HG02981 (cell line): Measurements from ENCODE around the gene CHRNA3.

Experiments
- ATAC-seq: cut with Tn5 transposase; IDR thresholded peaks from one replicate; pipeline ENCODE4 v1.9.1; 2021; ENCODE audit warnings: mild to moderate bottlenecking, moderate library complexity; ENCODE audit not compliant: unreplicated experiment

The CHRNA3 gene

DNA sequence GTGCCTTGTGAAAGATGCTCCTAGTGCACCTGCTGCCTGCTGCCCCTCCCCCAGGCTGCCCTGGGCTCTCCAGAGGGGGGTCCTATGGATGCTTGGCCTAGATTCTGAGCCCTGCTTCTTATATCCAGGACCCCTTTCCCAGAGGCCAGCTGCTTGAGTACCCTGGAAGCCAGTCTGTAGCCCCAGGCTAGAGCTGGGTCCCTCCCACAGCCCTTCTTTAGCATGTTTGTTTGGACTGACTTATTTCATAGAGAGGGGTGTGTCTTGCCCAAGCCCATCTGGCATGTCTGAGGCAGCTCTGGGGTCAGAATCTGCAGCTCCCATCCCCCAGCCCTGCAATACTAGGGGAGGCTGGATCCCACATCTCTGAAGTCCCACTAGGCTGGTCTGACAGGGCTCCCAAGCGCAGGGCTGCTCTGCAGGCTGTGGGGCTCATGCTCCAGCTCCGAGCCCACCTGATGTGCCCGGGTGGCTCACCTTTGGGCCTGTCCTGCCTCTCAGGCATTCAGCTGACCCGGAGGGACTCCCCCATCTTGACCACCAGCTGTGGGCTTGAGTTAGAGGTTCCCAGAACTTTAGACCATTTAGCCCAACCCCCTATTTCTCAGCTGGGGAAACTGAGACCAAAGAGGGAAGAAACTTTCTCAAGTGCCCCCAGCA is 17.1 kb upstream of the CHRNA3 start:
- ATAC-seq: no peak

DNA sequence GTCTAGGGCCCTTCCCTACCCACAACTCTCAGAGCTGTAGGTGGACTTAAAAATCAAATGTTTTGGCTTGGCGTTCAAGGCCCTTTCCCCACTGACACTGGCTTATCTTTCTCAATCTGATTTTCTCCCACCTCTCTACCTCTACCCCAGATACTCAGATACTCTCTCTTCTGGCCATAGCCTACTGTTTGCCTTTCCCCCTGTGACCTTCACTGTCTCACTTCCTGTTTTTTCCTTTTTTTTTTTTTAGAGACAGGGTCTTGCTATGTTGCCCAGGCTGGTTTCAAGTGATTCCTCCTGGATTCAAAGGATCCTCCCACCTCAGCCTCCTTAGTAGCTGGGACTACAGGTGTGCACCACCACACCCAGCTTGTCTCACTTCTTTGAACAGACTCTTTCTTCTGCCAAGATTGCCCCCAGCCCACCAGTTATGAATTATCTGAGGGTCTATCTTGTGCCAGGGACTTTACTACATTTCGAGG is 15.6 kb upstream of the CHRNA3 start:
- ATAC-seq: no peak

DNA sequence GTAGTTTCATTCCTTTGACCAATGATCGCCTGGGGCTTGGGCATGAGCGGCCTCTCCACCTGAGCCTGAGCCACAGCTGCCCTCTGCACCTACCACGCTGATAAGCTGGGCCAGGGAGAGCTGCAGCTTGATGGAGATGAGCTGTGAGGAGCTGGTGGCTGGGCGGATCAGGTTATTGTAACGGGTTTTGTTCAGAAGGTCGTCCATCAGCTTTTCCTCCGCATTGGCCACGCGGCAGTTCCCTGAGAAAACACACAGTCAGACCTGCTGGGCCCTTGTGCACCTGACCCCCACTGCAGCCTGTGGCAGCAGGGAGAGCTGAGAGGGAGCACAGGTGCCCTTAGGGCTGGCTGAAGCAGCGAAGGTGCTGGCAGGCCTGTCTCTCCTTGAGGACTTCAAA is 14.6 kb upstream of the CHRNA3 start:
- ATAC-seq: no peak

DNA sequence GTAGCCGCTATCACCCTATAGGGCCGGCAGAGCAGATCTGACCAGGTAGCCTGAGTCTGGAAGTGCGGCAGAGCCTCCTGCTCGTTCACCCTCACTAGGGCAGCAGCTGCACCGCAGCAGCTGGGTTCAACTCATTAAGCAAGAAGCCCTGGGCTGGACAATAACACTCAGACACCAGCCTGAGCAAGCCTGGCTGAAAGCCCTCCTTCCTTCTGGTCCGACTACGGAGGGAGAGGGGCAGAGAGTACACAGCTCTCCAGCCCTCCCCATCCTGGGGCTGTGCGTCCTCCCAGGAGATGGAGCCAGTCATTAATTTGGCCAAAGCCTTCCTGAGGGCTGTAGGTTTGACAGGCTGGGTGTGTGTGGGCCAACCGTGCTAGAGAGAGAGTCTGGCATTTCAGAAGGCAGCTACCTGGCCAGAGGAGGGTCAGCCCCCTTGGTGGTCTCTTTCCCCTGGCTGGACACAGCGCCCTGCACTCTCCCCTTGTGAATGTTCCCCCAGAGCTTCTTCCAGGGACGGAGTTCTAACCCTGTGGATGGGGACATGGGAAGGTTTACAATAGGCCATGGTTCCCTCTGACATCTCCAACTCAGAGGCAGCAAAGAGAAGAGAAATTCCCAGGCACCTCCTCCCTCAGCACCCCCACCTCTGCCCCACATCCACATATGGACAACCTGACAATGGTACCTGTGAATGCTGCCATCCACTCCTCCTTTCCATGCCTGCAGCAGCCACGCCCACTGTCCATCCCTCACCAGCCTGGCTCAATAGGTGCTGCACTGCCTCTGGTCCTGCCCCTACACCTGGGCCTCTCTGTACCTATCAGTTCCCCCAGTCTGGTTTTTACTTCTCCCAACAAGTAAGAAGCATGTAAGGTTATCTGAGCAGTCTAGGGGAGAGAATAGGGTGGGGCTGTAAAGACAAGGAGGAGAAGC is 13.7 kb upstream of the CHRNA3 start:
- ATAC-seq: no peak

DNA sequence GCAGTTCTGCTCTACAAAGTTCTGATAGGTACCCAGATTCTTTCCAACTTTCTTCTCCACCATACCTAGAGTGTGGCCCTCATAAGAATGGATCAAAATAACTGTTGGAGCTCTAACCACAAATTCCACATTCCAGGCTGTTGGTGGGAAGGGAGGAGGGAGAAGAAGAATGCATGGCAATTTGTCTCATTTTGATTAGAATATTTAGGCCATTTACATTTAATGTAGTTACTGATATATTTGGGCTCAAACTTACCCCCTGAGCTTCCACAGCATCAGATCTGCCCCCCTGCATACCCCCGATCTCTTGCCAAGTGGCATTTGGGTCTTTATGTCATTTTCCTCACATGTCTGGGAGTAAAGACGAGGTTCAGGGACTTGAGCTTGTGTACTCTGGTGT is 12.6 kb upstream of the CHRNA3 start:
- no peak for ATAC-seq

DNA sequence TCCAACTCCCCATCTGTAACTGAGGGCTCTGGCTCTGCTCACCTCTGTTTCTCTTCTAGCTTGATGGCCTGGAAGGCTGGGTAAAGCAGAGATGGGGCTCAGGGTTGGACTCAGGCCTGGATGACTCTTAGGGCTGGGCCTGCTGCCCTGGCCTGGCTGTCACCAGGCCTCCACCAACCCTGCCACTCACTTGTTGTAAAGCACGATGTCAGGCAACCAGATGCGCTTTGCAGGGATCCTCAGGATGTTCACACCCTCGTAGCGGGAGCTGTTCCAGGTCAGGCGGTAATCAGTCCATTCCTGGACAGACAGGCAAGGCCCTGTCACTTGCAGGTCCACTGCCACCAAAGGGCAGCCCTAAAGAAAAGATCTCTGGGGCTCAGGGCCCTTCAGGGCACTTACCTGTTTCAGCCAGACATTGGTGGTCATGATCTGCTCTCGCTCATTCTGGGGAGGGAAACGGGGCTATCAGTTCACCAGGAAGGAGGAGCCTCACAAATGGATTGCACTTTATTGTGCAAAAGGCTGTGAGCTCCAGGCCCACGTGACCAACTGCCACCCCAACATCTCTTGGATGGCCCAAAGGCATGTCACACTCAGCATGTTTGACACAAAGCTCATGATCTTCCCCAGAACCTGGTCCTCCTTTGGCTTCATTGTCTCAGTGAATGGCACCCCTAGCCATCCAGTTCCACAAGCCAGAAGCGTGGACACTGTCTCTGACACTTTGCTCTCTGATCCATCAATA is 10.3 kb upstream of the CHRNA3 start:
- no peak for ATAC-seq

DNA sequence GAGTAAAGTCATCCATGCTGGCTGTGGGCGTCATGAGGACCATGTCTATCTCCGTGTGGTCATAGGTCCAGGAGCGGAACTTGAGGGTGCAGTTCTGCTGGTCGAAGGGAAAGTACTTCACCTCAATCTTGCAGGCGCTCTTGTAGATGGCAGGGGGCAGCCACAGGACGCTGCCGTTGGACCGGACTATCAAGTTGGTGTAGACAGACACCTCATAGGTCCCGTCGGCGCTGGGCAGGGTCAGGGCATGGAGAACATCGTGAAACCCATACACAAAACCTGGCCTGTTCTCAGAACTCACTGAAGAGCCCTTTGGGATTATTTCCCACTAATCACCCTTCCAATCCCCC is 8.9 kb upstream of the CHRNA3 start:
- no peak for ATAC-seq

DNA sequence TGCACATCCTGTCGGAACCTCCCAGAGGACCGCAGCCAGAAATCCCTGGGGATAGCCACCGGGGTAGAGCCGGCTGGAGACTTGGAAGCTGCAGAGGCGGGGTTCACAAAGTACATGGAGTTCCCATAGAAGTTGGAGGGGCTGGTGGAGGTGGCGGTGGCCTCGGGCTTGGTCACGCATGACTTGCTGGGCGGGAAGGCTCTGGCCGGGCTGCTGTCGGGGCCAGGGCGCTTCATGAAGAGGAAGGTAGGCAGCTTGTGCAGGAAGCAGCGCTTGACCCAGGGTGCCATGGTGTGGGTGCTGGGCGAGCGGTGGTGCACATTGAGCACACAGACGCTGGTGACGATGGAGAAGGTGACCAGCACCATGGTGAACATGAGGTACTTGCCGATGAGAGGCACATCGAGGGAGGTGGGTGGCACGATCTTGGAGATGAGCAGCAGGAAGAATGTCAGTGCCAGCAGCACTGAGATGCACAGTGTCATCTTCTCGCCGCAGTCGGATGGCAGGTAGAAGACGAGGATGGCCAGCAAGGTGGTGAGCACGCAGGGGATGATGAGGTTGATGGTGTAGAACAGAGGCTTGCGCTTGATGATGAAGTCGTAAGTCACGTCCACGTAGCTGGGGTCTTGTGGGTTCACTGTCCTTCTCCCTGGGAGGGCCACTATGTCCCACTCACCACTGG is 8.4 kb upstream of the CHRNA3 start:
- no peak for ATAC-seq

DNA sequence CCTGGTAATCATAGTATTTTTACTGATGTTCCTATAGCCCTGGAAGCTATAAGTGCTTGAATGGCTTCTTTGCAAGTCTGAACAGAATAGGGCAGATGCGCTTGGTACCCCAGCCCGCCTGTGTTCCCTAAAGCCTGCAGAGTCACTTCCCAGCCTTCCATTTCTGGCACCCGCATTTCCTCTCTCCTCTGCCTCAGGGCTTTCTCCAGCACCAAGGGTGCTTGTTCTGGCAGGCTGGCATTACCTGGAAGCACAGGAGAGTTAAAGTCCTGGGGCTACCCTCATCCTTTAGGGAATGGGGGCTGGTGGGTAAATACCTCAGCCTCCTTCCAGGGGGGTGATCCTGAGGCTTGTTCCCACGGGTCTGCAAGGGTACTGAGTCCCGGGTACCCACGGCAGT is 7.4 kb upstream of the CHRNA3 start:
- ATAC-seq: no peak

DNA sequence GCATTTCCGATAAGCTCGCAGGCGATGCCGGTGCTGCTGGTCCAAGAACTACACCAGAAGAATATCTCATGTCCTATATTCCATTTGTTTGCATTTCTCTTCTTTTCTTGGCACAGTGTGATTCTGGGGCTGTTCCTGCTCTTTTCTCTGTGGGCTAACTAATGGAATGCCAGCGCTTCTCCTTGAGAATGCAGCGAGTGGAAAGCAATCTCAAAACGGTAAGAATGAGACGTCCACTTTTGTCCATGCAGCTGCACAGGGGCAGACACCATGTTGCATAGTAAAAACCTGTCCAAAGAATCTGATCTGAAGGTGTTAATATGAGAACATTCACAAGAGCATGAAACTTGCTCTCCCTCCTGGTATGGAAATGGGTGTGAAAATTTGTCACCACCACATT is 6.6 kb upstream of the CHRNA3 start:
- no peak for ATAC-seq

DNA sequence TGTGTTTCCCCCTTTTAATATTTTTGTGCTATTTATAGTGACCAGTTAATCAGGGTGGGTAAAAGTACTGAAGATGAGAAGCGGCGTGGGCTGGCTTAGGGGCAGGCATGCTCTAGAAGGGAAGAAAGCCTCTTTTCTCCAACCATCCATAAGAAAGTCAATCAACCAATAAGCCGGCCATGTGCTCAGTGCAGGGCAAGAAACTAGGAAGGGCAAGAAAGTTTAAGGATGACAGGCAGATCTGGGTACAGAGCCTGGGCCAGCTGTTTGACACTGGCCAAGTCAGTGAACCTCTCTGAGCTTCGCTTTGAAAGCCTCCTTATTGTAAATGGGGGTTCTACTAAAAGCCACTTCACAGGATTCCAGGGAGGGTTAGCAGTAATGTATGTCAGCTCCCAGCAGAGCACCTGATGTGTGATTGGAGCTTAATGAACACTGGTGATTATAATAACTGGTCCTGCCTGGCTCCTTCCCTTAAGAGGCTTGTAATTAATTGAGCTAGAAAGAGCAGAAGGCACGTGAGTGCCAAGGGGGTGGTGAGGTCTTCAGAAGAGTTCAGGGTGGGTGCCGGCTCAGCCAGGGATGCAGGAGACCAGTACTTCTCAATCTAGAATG is 5.7 kb upstream of the CHRNA3 start:
- ATAC-seq: no peak

DNA sequence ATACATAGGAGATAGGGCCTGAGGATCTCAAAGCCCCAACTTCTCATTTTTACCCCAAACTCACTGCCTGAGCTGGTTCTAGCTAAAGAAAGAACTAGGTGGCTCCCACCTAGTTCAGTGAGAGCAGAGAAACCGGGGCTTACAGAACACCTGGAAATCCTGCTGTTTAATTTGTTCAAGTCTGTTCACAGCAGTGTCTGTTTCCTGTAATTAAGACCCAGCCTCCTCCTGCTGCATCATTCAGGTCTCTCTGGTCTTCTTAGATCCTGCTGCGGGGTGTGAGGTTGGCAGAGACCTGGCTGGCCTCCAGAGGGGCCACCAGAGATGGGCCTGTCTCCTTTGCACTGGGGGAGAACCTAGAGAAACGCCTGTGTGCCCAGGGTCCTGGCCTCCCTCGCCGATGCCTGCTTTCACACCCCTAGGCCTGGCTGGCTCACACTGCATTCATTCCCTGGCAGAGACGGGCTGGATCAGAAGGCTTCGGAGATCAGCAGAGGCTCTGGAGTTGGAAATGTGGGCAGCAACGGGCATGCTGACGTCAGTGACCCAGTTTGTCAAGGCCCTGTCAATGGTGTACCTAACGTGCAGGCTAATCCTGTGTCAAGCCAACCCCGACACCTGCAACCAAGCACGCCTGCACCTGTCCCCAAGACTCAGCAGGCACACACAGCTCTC is 4.9 kb upstream of the CHRNA3 start:
- no peak for ATAC-seq

DNA sequence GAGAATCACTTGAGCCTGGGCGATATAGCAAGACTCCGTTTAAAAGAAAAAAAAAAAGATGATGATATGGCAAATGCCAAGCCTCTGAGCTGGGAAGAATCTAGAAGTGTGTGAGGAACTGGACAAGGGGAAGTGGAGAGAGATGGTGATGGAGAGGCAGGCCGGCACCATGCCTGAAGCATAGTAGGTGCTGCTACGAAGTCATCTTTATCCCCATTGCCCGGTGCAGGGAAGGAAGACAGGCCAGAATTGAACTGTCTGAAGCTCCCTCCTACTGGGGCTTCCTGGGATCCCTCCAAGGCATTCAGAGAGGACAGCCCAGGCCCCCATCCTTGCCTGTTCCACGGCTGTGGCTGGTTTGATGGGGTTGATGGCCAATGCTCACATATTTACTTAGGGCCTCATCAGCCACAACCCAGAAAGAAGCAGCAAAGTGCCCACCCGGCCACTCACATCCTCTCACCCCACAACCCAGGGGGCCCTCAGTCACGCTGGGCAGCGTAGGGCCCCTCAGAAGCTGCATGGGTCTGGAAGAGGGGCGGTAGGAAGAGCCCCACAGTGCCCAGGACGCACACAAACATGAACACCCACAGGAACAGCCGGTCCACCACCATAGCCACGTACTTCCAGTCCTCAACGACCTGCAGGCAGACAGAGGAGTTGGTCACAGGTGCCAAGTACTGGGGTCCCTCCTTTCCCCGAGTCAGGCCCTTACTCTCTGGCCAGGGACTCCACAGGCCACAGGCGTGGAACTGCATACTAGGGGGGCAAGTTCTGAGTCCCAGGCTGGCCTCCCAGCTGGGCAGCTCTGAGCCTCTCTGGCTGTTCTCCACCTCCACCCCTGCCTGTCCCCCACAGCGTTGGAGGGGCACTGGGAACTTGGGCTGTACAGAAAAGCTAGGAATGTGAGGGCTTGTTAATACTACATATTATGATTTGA is 4.1 kb upstream of the CHRNA3 start:
- ATAC-seq: no peak

DNA sequence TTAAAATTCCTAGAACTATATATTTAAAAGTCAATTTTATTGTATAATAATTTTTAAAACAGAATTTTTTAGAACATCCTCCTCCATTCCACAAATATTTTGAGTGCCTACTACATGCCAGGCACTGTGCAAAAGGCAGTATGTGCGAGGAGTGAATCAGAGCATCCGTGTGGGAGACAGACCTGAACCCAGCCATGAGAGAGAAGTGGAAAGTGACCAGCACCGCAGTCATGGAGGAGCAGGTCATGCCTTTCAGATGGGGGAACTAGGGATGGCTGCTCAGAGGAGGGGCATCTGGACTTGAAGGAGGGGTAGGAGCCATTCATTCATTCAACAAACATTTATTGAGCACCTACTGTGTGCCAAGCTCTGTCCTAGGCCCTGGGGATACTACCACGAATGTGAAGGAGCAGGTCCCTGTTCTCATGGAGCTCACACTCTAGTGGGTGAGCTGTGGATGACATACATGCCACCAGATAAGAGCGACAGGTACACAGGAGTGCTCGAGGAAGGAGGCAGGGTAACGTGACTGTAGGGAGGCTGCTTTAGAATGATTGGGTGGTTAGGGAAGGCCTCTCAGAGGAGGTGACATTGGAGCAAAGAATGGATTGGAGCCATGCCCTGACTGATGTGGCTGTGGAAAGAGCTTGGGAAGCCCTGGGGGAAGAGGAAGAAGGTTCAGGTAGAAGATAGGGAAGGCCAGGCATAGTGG is 3.1 kb upstream of the CHRNA3 start:
- ATAC-seq: no peak

DNA sequence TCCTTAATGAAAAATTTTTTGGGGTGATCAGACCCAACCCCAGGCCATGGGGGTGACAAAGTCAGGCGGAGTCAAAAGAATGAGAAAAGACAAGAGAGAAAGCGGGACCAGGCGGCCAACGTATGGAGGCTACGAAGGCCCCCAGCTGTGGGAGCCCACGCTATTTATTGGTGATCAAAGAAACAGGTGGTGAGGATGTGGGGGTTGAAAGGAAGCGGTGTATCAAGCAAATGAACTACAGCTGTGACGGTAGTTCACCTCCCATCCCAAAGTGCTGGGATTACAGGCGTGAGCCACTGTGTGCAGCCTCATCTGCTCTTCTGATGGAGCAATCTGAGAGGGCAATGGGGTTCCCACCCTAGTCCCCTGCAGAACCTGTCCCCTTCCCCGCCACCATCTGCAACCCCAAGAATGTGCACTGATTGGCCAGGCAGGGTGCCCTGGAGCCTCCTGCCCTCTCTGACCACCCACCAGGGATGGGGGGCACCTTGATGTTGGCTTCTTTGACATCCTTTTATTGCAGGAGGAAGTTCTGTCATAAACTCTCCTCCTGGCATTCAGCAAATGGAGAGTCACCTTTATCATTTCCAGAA is 1.1 kb upstream of the CHRNA3 start:
- ATAC-seq: no peak

DNA sequence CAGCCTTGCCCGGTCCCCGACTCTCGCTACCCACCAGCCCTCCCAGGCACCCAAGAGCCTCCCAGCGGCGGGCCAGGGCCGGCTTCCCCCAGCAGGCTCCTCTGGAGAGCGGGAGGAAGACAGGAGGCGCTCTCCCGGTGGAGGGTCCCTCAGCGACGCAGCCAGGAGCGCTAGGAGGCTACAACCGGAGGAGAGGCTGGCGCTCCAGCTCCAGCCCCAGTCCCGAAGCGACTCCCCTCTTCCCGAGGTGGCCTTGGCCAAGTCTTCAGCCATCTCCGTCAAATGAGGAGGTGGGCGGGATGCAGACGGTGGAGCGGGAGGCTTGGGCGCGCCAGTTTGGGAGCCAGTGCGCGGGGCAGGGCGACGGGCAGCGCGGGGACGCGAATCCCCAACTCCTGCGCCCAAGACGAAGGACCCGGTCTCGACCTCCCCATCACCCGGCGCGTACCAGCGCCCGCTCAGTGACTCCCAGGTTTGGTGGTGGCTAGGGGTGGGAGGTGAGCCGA is 722 bp downstream of the CHRNA3 start:
- ATAC-seq: no peak

DNA sequence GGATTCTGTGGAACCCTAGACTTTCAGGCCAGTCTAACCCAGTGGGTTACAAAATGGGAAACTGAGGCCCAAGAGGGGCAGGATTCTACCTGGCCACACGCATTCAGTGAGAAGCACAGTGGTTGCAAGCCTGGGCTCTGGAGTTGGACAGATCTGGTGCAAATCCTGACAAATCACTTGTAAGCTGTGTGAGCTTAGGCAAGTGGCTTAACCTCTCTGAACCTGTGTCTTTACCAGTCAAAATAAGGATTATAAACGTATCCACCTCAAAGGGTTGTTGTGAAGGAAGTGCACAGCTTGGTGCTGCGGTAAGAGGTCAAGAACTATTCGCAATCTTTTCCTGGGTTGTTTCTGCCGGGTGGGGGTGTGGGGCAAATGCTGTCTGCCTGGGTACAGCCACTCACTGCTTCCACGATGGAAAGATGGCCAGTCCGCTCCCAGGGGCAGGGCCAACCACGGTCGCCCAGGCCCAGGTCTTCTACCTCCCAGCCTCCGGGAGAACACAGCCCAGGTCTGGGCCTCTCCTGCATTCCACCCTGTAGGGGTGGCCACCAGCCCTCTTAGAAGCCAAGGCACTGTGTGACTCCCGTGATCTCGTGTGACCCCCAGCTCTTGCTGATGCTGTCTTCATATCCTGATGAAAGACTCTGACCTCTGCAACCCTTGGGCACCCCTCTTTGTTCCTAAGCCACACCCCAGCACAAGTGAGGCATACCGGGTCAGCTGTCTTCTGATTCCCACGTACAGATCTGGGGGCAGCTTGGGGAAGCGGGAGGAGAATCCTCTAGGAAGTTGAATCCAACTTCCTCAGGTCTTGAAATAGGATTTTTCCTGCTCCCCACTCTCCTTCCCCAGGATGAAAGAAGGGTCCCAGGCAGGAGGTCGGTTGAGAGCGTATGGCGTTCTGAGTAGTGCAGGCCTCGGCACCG is 1.5 kb downstream of the CHRNA3 start:
- ATAC-seq: no peak
